GM19193 (cell line): ENCODE results near the gene WHRN.

Experiments used
- POLR2A ChIP-seq: IDR thresholded peaks from 4 replicates; pipeline ENCODE4 v1.6.1; 2011; ENCODE audit not compliant: insufficient read depth, insufficient read length; ENCODE audit errors: extremely low read depth

The WHRN gene

GRCh38 chr9:114452219-114453165 is 52.8 kb downstream of the WHRN start:
- no peak for TF ChIP-seq POLR2A

GRCh38 chr9:114451707-114452031 is 53.6 kb downstream of the WHRN start:
- TF ChIP-seq POLR2A, result no peak

DNA sequence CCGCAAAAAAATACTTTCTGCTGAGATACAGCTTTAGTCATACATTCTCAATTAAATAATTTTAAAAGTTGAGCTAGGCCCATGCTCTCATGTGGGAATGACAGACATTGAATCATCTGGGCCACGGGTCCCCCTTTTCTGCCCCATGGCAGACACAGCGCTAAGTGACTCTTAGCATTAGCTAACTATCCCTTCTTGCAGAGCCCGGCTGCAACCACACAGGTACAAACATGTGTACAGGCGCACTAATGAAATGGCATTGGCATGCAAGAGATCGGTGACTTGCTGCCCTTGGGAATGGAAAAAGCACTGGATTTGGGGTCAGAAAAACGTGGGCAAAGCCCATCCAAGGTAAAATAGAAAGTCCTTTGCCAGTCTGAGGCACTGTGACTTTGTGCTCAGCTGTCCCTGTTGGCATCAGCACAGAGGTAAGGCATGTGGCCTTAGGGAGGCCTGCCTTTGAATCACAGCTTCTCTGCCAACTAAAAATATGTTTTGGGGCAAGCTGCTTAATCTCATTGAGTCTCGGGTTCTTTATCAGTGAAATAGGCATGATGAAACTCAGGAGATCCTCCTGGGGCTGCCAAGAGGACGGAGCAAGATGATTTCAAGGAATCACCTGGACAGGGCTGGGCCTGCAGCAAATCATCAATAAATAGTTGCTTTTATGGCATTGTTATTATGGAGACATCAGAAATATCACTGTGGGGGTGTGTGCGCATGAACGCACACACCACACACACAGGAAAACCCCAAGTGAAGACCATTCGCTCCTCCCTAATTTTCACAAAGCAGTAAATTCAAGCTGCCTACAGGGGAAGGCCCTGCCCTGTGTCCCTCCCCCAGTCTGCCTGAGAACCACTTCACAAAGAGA is 54.2 kb downstream of the WHRN start:
- TF ChIP-seq POLR2A, result no peak

- no peak for TF ChIP-seq POLR2A
Observed at GRCh38 chr9:114450181-114450580, 55.1 kb downstream of the WHRN start.

DNA sequence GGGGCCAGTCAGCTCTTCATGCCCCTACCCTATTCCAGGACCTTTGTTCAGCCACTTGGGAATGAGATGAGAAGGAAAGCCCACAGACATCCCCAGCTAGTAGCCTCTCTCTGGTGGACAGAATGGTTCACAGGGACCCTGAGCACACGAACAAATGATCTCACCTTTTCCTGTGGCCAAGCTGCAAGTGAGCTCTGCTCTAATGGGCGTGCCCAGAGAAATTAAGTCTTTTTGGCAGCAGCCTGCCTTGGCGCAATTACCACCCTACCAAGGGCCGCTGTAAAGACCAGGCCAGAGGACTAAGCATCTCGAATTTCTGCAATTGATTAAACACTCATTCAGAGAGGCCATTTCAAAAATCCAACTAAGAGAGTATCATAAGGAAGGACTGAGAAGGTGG is 56.0 kb downstream of the WHRN start:
- TF ChIP-seq POLR2A, result no peak

DNA sequence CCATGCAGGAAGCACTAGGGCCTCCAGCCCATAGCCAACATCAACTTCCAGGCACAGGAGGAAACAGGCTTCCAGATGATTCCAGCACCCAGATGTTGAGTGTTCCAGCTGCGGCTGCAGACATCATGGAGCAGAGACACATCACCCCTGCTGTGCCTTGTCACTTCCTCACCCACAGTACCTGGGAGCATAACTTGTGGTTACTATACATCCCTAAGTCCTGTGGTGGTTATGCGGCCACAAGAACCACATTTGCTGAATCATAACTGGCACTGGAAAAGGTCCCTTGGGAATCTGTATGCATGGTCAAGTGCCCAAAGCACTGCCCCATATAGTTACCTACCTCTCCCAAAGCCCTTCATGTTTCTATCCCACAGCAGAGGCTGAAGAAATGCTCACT is 56.6 kb downstream of the WHRN start:
- no peak for TF ChIP-seq POLR2A

- no peak for TF ChIP-seq POLR2A
Observed at GRCh38 chr9:114446672-114447450, 58.4 kb downstream of the WHRN start.

DNA sequence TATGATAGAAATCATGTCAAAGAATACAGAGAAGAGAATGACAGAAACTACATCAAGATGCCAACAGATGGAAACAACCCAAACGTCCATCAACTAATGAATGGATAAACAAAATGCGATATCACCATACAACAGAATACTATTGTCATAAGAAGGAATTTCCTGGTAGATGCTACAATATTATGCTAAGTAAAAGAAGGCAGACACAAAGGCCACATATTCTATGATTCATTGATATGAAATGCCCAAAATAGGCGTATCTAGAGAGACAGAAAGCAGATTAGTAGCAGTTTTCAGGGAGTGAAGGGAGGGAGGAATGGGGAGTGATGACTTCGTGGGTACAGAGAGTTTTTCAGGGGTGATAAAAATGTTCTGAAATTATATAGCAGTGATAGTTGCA is 59.2 kb downstream of the WHRN start:
- no peak for TF ChIP-seq POLR2A

DNA sequence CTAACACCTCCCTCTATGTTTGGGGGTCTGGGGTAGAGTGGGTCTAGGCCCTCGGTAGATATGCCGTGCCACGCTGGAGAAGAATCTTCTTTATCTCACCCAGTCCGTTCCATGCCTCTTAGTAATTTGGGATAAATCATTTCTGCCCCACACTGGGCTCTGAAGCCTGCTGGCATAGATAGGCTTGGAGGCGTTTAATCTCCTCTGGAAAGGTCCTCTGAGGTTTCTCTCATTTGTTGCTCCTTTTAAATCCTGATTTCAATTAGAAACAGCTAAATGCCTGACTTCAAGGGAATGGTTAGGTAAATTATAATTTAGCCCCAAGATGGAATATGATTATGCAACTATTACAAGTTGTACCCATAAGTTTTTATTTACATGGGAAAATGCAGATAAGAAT is 59.7 kb downstream of the WHRN start:
- no peak for TF ChIP-seq POLR2A

DNA sequence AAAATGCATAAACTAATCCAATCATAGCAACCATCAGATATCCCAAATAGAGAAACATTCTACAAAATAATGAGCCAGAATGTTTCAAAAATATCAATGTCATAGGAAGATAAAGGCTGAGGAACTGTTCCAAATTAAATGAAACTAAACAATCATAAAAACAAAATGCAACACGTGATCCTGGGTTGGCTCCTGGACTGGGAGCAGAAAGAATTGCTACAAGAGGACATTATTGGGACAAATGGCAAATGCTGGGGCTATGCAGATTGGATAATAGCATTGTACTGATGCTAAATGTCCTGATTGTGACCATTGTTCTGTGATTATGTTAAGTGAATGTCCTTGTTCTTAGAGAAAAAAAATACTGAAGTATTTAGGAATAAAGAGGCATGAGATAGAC is 63.3 kb downstream of the WHRN start:
- no peak for TF ChIP-seq POLR2A

GRCh38 chr9:114437401-114437893 is 67.8 kb downstream of the WHRN start:
- TF ChIP-seq POLR2A, result no peak

DNA sequence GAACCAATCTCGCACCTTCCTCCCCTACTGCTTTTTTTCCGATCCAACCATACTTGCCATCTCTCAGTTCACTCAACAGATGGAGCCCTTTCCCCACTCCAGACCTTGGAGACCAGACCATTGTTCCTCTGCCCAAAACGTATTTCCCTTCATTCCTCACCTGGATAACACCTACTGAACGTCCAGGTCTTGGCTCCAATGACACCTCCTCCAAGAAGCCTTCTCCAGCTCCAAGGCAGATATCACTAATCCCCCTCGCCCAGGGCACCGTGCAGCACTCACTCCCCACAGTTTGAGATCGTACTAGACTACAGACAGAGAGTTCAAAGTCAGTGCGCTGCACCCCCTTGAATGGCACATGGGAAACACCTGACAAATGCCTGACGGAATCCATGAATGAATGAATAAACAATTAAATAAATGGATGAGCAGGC is 70.4 kb downstream of the WHRN start:
- TF ChIP-seq POLR2A, result no peak

GRCh38 chr9:114433720-114434255 is 71.5 kb downstream of the WHRN start:
- TF ChIP-seq POLR2A, result no peak

DNA sequence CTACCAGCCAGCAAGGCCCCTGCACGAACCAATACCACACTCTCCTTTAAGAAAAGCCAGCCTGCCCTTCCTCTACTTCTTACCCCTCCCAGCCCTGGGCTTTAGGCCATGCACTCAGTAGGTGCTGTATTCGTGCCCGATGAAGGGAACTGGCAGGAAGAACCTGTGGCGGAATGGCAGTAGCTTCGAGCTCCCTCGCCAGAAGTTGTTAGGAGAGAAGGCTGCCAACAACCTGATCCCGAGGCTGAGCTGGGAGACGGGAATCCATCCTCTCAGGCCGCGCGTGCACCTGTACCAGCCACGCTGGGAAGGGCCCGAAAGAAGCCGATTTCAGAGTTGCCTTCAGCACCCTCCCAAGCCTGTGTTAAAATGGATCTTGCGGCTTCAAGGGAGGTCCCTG is 72.2 kb downstream of the WHRN start:
- TF ChIP-seq POLR2A, result no peak
